HUES48 (cell line): ENCODE data around the gene ZNF524.
A peak's percentile ranks its signal among the peaks of the same experiment; 100 is the strongest.

Source experiments
- H3K27ac ChIP-seq: one replicate; pipeline ENCODE4 v1.7.0; 2013; ENCODE audit warnings: low read depth, low read length, inconsistent platforms
- H3K27me3 ChIP-seq: 2 replicates; pipeline ENCODE4 v1.6.1; 2013; ENCODE audit warnings: mild to moderate bottlenecking, low read length; ENCODE audit not compliant: control insufficient read depth, insufficient read depth
- H3K36me3 ChIP-seq: 2 replicates; pipeline ENCODE4 v1.6.1; 2013; ENCODE audit warnings: low read length; ENCODE audit not compliant: control insufficient read depth, insufficient read depth
- H3K4me1 ChIP-seq: 2 replicates; pipeline ENCODE4 v1.6.1; 2013; ENCODE audit warnings: mild to moderate bottlenecking, low read length; ENCODE audit not compliant: control insufficient read depth, insufficient read depth
- H3K4me3 ChIP-seq: 2 replicates; pipeline ENCODE4 v1.5.1; 2013; ENCODE audit warnings: mild to moderate bottlenecking, low read depth, low read length
- H3K9ac ChIP-seq: 2 replicates; pipeline ENCODE4 v1.6.1; 2013; ENCODE audit warnings: mild to moderate bottlenecking, low read depth, low read length, moderate library complexity
- H3K9me3 ChIP-seq: 2 replicates; pipeline ENCODE4 v1.6.1; 2013; ENCODE audit warnings: low read length; ENCODE audit not compliant: control insufficient read depth, insufficient read depth

The ZNF524 gene

DNA sequence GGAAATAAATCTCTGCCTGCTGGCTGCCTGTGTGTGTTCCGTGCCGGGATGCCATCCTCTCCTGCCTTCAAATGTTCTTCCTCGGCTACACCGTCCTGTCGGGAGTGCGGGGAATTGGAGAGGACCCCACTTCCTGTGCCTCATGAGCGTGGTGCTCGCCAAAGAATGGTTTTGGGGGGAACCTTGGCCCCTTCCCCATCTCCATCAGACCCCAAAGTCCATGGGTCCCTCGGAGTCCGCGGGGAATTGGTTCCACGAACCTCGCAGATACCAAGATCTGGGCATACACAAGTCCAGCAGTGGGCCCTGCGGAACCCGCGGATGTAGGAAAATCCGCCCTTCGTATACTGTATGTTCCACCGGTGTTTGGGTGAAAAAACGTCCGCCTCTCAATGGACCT is 3.0 kb downstream of the ZNF524 start:
- no peak overlapping the region for H3K27ac ChIP-seq
- H3K36me3 ChIP-seq: peaks cover 7% of the 10 kb centered on the region
- H3K27me3 ChIP-seq: no peaks in the 10 kb centered on the region
- H3K9ac ChIP-seq: no peak overlapping the region
- H3K4me3 ChIP-seq: no peak overlapping the region
- H3K4me1 ChIP-seq: peaks cover 19% of the 10 kb centered on the region
- H3K9me3 ChIP-seq: no peaks in the 10 kb centered on the region

DNA sequence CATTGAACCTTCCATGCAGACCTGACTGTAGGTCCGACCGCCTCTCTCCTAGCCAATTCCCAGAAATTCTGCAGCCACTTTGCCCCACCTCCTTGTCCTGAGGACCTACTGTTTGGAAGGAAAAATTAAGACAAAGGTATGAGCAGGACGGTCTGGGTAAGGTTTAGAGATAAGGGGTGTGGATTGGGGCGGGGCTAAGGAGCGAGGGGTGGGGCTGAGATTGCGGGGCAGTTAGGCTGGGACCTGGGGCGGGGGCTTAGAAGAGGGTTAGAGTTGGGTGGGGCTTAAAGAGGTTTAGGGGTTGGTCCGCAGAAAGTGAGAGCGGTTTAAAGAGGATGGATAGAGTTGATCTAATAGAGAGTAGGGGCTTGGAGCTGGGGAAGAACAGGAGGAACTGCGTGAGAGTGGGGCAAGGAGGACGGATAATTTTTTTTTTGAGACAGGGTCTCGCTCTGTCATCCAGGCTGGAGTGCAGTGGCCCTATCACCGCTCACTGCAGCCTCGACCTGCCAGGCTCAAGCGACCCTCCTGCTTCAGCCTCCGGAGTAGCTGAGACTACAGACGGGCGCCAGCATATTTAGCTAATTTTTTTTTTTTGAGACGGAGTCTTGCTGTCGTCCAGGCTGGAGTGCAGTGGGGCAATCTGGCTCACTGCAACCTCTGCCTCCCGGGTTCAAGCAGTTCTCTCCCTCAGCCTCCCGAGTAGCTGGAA is 3.6 kb downstream of the ZNF524 start:
- Histone ChIP-seq H3K9ac (no peak overlapping the region), H3K36me3 (peaks cover 7% of the 10 kb centered on the region), H3K27ac (peak overlapping the region; percentile 95), H3K27me3 (no peaks in the 10 kb centered on the region), H3K4me3 (no peak overlapping the region), H3K9me3 (no peaks in the 10 kb centered on the region), H3K4me1 (peaks cover 13% of the 10 kb centered on the region)

DNA sequence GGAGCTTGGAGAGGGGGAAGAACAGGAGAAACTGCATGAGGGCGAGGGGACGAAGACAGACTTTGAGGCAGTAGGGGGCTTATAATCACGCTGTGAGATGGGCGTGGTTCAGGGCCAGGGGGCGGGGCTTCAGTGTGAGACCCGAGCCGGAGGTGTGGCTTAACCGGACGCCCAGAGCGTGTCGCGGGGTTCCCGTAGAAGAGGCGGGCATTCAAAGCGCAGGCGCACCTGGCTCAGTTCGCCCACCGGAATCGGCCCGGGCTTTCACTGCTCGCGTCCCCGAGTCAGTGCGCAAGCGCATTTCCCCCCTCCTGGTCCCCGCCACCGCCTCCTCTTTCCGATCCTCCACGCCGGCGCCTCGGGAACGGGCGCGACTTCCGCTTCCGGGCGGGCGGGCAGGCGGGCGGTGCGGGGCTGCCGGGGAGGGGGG is 5.1 kb downstream of the ZNF524 start:
- Histone ChIP-seq H3K27me3 (no peaks in the 10 kb centered on the region), H3K36me3 (peaks cover 11% of the 10 kb centered on the region), H3K4me3 (peak overlapping the region; percentile 65), H3K27ac (peak overlapping the region; percentile 95), H3K9me3 (no peaks in the 10 kb centered on the region), H3K9ac (peak overlapping the region; percentile 43; the same call in 1 of the 2 replicates), H3K4me1 (peaks cover 13% of the 10 kb centered on the region)

DNA sequence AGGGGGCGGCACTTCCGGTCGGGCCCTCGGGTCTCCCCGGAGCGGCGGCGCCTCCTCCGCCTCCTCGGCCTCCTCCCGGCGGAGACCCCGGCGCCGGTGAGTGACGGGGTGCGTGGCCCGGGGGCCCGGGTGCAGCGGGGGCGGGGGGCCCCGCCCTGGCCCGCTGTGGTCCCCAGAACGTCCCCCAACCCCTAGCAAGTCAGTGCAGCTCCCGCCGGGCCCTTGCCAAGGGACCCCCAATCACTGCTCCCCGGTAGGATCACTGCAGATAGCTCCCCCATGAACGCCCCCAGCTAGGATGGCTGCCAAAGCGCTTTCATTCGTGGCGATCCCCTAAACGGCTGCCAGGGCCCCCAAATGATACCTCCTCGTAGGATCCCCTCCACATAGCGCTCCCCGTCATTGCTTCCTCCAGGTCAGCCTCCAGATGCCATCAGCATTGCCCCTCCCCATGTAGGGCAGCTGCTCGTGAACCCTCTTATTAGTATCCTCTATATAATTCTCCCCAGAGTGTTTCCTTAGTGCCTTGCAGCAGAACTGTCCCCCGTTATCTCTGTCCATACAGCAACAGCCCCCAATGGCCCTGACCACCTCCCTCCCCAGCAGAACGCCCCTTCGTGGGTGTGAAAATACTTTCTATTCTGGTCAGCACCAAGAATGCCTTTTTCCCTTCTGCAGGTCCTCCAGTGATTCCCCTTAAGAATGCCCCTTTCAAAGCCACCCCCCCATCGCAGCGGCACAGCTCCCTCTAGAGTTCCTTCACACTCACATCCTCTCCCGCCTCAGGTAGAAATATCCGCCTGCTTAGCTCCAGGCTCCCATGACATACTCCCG is 5.8 kb downstream of the ZNF524 start, which contains the start of gene ZNF865:
Gene ZNF865, plus strand, starts transcription at position 11 of the 834 bp plus-strand sequence. CDS start 7,972 bp downstream, outside the sequence.
- Histone ChIP-seq H3K36me3 (peaks cover 11% of the 10 kb centered on the region), H3K4me3 (peak within 1 kb of the TSS; percentile 82), H3K4me1 (peaks cover 11% of the 10 kb centered on the region), H3K9ac (peak within 1 kb of the TSS; percentile 60), H3K9me3 (no peaks in the 10 kb centered on the region), H3K27me3 (no peaks in the 10 kb centered on the region), H3K27ac (peak within 1 kb of the TSS; percentile 95)

DNA sequence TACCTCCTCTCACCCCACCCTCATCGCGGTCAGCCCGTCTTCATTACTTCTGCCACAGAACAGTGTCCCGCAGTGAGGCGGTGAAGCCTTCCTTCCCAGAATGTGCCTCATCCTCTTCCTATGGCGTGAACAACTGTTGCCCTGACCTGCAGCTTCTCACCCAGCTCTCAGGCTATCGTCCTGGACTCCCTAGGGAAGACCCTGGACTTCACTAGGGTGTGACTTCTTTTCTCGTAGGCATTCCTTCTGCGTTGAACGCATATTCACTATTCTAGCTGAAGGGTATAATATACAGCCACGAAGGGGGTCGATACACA is 6.3 kb downstream of the ZNF524 start:
- no peaks in the 10 kb centered on the region for H3K9me3 ChIP-seq
- H3K27me3 ChIP-seq: no peaks in the 10 kb centered on the region
- H3K9ac ChIP-seq: no peak overlapping the region
- H3K36me3 ChIP-seq: peaks cover 11% of the 10 kb centered on the region
- peak overlapping the region; percentile 82 for H3K4me3 ChIP-seq
- peak overlapping the region; percentile 95 for H3K27ac ChIP-seq
- peaks cover 7% of the 10 kb centered on the region for H3K4me1 ChIP-seq

DNA sequence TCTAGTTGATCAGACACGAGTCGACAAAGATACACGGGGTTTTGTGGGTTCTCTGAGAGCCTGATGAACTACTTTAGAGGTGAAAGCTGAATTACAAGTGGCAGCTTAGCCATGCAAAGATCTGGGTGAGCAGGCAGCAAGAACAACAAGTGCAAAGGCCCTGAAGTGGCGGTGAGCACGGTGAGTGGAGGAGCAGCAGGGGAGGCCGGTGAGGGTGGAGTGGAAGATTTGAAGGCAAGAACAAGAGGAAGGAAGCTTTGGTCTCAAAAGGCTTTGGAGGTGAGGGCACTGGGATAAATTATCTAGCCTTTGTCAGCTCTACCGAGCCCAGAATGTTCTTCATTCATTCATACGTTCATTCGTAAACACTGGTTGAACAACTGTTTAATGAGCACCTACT is 6.7 kb downstream of the ZNF524 start:
- Histone ChIP-seq H3K9ac (no peak overlapping the region), H3K36me3 (peaks cover 11% of the 10 kb centered on the region), H3K27me3 (no peaks in the 10 kb centered on the region), H3K9me3 (no peaks in the 10 kb centered on the region), H3K4me3 (peak overlapping the region; percentile 82), H3K4me1 (peaks cover 7% of the 10 kb centered on the region), H3K27ac (peak overlapping the region; percentile 95)

DNA sequence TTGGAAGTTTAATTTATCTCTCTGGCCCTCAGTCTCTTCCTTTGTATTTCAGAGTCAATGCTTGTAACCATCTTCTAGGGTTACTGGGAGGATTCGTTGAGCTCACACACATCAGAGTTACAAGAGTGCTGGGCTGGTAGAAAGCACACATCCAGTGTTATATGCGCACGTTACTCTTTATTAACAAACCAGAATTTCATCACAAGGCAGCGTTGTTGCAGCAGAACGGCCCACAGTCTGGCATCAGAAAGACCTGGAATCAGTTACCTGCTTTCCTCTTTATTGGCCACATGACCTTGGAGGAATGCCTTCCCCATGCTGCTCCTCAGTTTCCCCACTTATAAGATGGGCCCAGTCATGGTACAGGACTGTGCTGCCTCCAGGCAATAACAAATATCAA is 9.2 kb downstream of the ZNF524 start:
- H3K9me3 ChIP-seq: no peaks in the 10 kb centered on the region
- H3K4me3 ChIP-seq: no peak overlapping the region
- H3K27ac ChIP-seq: no peak overlapping the region
- H3K27me3 ChIP-seq: no peaks in the 10 kb centered on the region
- H3K36me3 ChIP-seq: peaks cover 11% of the 10 kb centered on the region
- no peak overlapping the region for H3K9ac ChIP-seq
- peaks cover 7% of the 10 kb centered on the region for H3K4me1 ChIP-seq

DNA sequence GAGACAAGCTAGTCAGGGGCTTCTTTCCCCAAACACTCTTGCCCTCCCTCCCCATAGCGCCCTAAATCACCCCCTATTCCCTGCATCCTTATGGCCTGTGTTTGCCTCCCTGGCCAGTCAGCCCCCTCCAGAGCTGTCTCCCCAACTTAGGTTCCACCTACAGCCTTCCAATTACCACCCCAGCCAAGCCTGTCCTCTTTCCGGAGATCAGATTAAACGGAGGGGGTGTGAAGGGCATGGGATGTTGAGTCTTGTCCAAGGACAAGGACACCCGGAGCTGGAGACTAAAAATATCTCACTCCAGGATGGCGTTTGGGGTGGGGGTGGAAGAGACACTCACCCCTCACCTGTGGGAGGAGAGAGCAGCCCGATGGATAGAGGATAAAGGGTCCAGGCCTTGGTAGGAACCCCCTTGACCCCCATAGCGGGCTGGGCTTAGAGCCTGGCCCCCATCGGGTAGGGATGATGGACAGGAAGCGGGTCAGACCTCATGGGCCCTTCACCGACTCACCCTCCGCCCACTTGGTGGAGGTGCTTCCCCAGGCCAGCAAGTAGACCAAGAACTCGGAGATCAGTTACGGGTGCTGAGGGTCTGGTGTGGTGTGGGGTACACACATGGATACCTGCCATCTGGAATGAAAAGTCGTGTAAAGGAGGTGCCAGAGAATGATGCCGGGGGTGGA is 11.4 kb downstream of the ZNF524 start:
- Histone ChIP-seq H3K4me1 (peaks cover 6% of the 10 kb centered on the region), H3K4me3 (no peak overlapping the region), H3K9ac (no peak overlapping the region)

DNA sequence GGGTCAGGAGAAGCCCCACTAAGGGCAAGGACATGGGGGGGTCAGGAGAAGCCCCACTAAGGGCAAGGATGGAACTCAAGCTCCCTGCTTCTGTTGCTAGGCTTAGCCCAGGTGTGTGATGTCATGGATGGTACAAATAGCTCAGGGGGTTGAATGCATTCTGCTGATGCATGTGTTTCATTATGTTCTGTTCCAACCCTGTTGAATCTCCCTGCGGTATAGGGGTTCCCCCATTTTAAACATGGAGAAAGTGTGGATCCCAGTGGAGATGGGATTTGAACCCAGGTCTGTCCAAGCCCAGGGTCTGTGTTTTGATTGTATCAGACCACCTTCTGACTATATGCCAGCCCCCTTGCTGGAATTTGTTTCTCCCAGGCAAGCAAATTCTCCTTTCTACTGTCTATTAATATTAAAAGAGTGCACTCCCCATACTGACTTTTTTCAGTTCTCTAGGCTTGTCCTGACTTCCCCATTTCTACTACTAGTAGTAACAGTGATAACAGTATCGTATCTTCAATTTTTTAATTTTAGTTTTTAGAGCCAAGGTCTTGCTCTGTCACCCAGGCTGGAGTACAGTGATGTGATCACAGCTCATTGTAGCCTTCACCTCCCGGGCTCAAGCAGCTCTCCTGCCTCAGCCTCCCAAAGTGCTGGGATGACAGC is 12.0 kb downstream of the ZNF524 start:
- Histone ChIP-seq H3K36me3 (peaks cover 25% of the 10 kb centered on the region), H3K4me3 (no peak overlapping the region), H3K4me1 (no peaks in the 10 kb centered on the region), H3K9me3 (no peaks in the 10 kb centered on the region), H3K27me3 (no peaks in the 10 kb centered on the region), H3K9ac (no peak overlapping the region), H3K27ac (no peak overlapping the region)

More for the DNA sequence above, 11.4 kb downstream of the ZNF524 start:
- H3K36me3 ChIP-seq: peaks cover 26% of the 10 kb centered on the region
- H3K9me3 ChIP-seq: no peaks in the 10 kb centered on the region
- no peaks in the 10 kb centered on the region for H3K27me3 ChIP-seq
- no peak overlapping the region for H3K27ac ChIP-seq

DNA sequence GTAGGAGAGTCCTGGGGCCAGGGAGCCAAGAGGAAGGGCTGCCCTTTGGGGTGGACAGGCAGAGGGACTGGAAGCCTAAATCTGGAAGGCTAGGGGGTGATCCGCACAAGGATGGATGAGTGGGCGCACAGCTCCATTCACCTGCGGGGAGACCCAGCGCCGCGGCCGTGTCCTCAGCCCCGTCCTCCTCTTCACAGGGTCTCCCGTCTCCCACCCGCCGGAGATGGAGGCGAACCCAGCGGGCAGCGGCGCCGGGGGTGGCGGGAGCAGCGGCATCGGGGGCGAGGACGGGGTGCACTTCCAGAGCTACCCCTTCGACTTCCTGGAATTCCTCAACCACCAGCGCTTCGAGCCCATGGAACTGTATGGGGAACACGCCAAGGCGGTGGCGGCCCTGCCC is 13.3 kb downstream of the ZNF524 start:
- no peak overlapping the region for H3K27ac ChIP-seq
- H3K4me3 ChIP-seq: no peak overlapping the region
- no peaks in the 10 kb centered on the region for H3K4me1 ChIP-seq
- H3K27me3 ChIP-seq: no peaks in the 10 kb centered on the region
- H3K36me3 ChIP-seq: peaks cover 29% of the 10 kb centered on the region
- no peaks in the 10 kb centered on the region for H3K9me3 ChIP-seq
- H3K9ac ChIP-seq: no peak overlapping the region
